Activated B cell treated with CpG ODN at 0.5 μM for 24 hours (primary cell): ENCODE results near the gene PKP4. TPM values are rescaled to one million over a fixed set of nuclear protein-coding genes. Genes with fewer than 3 reads are reported as not detected.

Source experiments
- ATAC-seq: fragments of 200-7000 bp; cut with Tn5 transposase; one replicate; pipeline ENCODE4 v1.10.0; 2021; ENCODE audit warnings: low read depth, mild to moderate bottlenecking, moderate library complexity
- CTCF ChIA-PET: fragments of 350-600 bp; sonication (Branson Sonifier 250); formaldehyde crosslinking; loops from one replicate; lab custom pipeline; 2021; ENCODE audit warnings: antibody characterized with exemption; lab: Charles Lee
- POLR2A ChIA-PET: fragments of 350-600 bp; sonication (Branson Sonifier 250); formaldehyde crosslinking; loops from one replicate; lab custom pipeline; 2021; ENCODE audit warnings: antibody characterized with exemption; lab: Charles Lee
- DNase-seq: peaks from one replicate; pipeline ENCODE4 v3.0.0; 2022
- H3K27ac Mint-ChIP-seq: one replicate; pipeline ENCODE4 v1.8.0; 2020; ENCODE audit warnings: mixed read lengths
- H3K27me3 Mint-ChIP-seq: one replicate; pipeline ENCODE4 v1.8.0; 2021; ENCODE audit warnings: mixed read lengths
- H3K36me3 Mint-ChIP-seq: one replicate; pipeline ENCODE4 v1.8.0; 2021; ENCODE audit warnings: low read depth, mixed read lengths
- H3K4me1 Mint-ChIP-seq: one replicate; pipeline ENCODE4 v1.8.0; 2021; ENCODE audit warnings: mixed read lengths
- H3K4me3 Mint-ChIP-seq: one replicate; pipeline ENCODE4 v1.8.0; 2020; ENCODE audit warnings: mild to moderate bottlenecking, mixed read lengths
- H3K9me3 Mint-ChIP-seq: one replicate; pipeline ENCODE4 v1.8.0; 2020; ENCODE audit warnings: mixed read lengths
- intact Hi-C: fragments of 100-400 bp; cut with micrococcal nuclease; formaldehyde crosslinking; loops from one replicate; pipeline ENCODE4 v1.15.1; 2024
- total RNA-seq: library from RNA; stranded (reverse); gene quantifications from 2 replicates; pipeline ENCODE4 v1.2.3, GENCODE V29; 2022
- TF ChIP-seq, protein P1 (sequence below): fragments of 200-600 bp; IDR thresholded peaks from one replicate; pipeline ENCODE4 v1.8.0; 2022; ENCODE audit warnings: antibody characterized with exemption, mild to moderate bottlenecking

The PKP4 gene
- total RNA-seq, 1 donor from 2014 or later, result 6.5 TPM

DNA sequence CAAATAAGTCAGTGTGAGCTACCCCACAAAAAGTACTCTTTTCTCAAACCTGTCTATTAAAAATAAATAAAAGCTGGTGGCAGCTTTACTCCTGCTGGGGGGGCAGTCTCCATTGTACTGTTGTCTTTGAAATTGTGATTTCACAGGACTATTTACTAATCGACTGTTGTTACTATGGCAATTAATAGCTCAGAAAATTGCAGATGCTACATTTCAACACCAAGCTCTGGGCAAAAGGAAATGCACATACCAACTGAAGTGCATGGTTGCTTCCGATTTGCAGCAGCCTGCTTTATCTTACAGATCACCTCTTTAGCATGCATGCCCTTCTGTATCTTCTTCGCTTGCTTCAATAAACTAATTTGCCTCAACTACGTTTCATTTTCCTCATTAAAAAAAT is 220.8 kb downstream of the PKP4 start:
- no peaks in the 10 kb centered on the region for H3K4me1 Mint-ChIP-seq
- no peaks in the 10 kb centered on the region for H3K36me3 Mint-ChIP-seq
- DNase-seq (no peak), ATAC-seq (no peak)
- H3K27ac Mint-ChIP-seq, result no peak overlapping the region
- ChIA-PET CTCF (no interaction called here), POLR2A (no interaction called here)
- intact Hi-C loops, result no loop called here
- H3K4me3 Mint-ChIP-seq, result no peak overlapping the region
- no peaks in the 10 kb centered on the region for H3K9me3 Mint-ChIP-seq
- H3K27me3 Mint-ChIP-seq, result no peaks in the 10 kb centered on the region
- TF ChIP-seq, protein P1, sequence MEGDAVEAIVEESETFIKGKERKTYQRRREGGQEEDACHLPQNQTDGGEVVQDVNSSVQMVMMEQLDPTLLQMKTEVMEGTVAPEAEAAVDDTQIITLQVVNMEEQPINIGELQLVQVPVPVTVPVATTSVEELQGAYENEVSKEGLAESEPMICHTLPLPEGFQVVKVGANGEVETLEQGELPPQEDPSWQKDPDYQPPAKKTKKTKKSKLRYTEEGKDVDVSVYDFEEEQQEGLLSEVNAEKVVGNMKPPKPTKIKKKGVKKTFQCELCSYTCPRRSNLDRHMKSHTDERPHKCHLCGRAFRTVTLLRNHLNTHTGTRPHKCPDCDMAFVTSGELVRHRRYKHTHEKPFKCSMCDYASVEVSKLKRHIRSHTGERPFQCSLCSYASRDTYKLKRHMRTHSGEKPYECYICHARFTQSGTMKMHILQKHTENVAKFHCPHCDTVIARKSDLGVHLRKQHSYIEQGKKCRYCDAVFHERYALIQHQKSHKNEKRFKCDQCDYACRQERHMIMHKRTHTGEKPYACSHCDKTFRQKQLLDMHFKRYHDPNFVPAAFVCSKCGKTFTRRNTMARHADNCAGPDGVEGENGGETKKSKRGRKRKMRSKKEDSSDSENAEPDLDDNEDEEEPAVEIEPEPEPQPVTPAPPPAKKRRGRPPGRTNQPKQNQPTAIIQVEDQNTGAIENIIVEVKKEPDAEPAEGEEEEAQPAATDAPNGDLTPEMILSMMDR, result no peak

DNA sequence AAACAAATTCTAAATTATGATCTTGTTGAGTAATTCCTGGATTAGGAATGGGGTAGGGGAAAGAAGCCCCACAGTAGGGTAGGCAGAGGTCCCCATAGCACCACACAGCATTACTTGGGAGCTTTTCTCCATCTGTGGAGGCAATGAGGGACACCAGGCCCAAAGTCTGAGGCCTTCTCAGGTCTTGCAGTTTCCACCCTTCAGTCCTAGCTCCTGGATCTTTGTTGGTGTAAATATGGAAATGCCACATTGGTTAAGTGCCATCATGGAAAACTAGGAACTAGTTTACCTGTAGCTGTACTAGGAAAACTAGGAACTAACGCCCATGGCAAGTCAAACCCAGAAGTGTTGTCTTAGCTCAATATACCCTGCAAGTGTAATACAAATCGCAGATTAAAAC is 225.1 kb downstream of the PKP4 start:
- Mint-ChIP-seq H3K36me3 (no peaks in the 10 kb centered on the region), H3K4me1 (no peaks in the 10 kb centered on the region), H3K27me3 (no peaks in the 10 kb centered on the region), H3K4me3 (no peak overlapping the region), H3K27ac (no peak overlapping the region), H3K9me3 (no peaks in the 10 kb centered on the region)
- CTCF ChIA-PET, result no interaction called here
- POLR2A ChIA-PET, result no interaction called here
- intact Hi-C loops, result no loop called here
- DNase-seq (no peak), ATAC-seq (no peak)
- TF ChIP-seq, protein P1, result no peak

DNA sequence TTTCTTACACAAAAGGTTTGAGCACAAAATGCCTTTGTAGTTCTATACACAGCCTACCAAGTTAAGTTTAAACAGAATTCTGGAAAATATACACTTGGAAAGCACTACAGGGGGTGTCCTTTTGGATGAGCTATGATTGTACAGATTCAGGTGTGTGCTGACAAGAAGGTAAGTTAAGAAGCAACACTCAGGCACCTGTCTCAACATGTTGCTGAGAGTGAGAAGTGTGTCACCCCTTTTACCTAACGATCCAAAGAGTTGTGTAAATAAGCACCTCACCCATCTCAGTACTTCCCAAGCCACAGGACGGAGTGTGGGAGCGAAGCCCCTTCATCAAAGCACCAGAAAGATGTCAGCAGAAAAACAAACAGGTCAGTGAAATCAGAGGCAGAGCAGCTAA is 228.9 kb downstream of the PKP4 start:
- Mint-ChIP-seq H3K9me3 (no peaks in the 10 kb centered on the region), H3K27me3 (no peaks in the 10 kb centered on the region), H3K4me3 (no peak overlapping the region), H3K27ac (no peak overlapping the region), H3K36me3 (no peaks in the 10 kb centered on the region), H3K4me1 (no peaks in the 10 kb centered on the region)
- no peak for ATAC-seq
- intact Hi-C loops, result no loop called here
- CTCF ChIA-PET, result no interaction called here
- TF ChIP-seq, protein P1, result no peak
- POLR2A ChIA-PET, result no interaction called here
- DNase-seq, result no peak

DNA sequence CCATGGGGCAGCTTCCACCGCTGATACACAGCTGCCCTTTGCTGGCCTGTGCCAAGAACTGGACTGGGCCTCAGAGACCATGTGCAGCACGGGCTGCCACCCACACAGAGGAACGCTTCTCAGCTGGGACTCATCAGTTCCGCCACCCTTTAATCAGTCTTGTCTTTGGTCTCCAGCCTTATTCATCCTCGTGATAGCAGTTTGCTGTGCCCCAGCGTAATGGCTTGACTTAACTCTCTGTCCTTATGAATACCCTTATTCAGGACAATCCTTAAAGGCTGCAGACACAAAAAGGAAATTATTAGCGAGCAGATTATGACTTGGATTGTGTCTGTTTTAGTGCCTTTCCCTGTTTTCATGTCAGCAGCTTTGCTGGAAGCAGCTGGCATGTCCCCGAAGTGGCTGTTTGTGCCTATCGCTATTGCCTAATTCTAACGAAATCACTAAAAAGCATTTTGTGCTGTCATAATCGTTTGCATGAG is 229.5 kb downstream of the PKP4 start:
- CTCF ChIA-PET, result no interaction called here
- Mint-ChIP-seq H3K36me3 (no peaks in the 10 kb centered on the region), H3K4me3 (no peak overlapping the region), H3K27me3 (no peaks in the 10 kb centered on the region), H3K27ac (no peak overlapping the region), H3K9me3 (no peaks in the 10 kb centered on the region), H3K4me1 (no peaks in the 10 kb centered on the region)
- POLR2A ChIA-PET, result no interaction called here
- no peak for DNase-seq
- no peak for ATAC-seq
- intact Hi-C loops, result no loop called here
- TF ChIP-seq, protein P1, result no peak

DNA sequence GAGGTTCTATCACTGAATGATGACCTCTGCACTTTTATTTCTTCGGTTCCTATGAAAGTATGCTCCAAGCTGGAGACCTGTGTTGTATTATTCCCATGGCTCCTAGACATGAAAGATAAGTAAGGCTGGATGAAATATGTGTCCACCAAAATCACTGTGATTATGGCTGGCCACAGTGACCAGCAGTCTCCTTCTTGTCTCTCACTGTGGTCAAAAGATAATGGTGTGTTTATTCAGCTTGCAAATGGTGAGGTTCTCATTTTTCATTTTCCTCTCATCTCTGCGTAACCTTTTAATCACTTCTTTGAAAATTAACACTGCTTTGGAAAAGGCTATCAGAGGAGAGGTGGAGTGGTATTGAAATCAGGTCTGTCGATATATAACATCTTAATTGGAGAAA is 230.6 kb downstream of the PKP4 start:
- POLR2A ChIA-PET, result no interaction called here
- ATAC-seq, result no peak
- intact Hi-C loops, result no loop called here
- Mint-ChIP-seq H3K4me3 (no peak overlapping the region), H3K9me3 (no peaks in the 10 kb centered on the region), H3K27me3 (no peaks in the 10 kb centered on the region), H3K27ac (no peak overlapping the region), H3K36me3 (no peaks in the 10 kb centered on the region), H3K4me1 (no peaks in the 10 kb centered on the region)
- TF ChIP-seq, protein P1, result no peak
- CTCF ChIA-PET, result no interaction called here
- DNase-seq, result no peak
